GM21526 (cell line): ENCODE data around the gene LSAMP.

ENCODE experiments used
- ATAC-seq: cut with Tn5 transposase; IDR thresholded peaks from one replicate; pipeline ENCODE4 v1.9.1; 2021; ENCODE audit warnings: moderate library complexity; ENCODE audit not compliant: unreplicated experiment, low FRiP score

LSAMP gene

GRCh38 chr3:116445311-116445841 lies at the start of gene LSAMP:
Gene LSAMP (minus strand): TSS chr3:116445487.
- no peak for ATAC-seq

DNA sequence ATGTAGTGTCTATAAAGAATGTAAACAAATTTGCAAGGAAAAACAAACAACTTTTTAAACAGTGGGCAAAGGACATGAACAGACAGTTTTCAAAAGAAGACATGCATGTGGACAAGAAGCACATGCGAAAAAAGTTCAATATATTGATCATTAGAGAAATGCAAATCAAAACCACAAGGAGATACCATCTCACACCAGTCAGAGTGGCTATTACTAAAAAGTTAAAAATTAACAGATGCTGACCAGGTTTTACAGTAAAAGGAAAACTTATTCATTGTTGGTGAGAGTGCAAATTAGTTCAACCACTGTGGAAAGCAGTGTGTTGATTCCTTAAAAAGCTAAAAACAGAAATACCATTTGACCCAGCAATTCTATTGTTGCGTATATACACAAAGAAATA lies 47.1 kb upstream of the LSAMP start:
- ATAC-seq, result no peak

DNA sequence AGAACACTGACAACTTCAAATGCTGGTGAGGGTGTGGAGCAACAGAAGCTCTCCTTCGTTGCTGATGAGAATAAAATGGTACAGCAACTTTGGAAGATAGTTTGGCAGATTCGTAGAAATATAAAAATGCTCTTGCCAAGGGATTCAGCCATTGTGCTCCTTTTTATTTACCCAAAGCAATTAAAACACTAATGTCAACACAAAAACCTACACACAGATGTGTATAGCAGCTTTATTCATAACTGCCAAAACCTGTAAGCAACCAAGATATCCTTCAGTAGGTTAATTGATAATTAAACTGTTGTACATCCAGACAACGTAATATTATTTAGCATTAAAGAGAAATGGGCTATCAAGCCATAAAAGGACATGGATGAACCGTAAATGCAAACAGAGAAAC lies 37.8 kb upstream of the LSAMP start:
- ATAC-seq, result no peak

- ATAC-seq, result no peak
Measured at GRCh38 chr3:116476691-116477090, 31.4 kb upstream of the LSAMP start.

DNA sequence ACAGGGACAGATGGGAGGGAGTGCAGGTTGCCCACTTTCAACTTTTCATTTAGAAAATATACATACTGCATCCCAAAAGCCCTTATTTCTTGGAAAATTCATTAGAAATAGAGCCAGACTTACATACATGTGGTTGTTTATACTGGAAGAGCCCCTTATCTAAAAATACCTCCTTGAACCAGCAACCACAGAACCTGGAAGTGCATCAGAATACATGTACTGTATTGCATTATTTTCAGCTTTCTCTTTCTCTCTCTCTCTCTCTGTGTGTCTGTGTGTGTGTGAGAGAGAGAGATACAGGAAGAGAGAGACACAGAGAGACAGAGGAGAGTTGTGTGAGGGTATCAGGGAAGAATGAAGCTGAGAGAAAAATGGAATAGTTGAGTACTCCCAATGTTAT lies 29.5 kb upstream of the LSAMP start:
- no peak for ATAC-seq

DNA sequence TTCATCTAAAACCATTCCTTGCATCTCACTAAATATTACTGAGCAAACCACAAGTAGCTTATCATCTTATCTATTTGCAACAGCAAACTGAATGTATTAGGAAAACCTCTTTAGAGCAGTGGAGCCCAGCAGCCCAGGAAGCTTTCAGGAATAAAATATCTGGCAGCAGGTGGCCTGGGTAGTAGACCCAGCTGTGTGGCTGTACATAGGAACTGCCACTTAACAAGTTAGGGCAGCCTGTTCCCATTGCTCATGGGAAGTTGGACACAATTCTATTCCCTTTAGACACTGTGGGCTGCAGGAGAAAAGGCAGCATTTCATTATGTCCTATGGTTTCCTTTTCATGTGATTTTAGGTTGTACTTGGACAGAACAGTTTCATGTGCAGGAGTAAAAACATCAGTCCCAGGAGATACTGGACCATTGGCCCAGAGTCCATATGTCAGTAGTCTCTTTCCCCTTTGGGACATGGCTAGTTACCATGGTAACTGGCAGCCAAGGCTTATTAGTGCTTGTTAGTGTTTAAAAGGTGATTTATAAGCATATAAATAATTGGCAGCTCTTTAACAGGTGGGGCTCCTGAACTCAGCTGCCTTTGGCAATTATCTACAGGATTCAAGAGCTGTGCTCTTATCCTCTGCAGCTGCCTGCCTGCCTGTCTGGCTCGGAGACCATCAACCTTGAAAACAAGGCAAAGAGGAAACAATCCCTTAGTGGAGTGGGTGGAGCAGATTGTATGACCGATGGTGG lies 28.9 kb upstream of the LSAMP start:
- ATAC-seq, result no peak

DNA sequence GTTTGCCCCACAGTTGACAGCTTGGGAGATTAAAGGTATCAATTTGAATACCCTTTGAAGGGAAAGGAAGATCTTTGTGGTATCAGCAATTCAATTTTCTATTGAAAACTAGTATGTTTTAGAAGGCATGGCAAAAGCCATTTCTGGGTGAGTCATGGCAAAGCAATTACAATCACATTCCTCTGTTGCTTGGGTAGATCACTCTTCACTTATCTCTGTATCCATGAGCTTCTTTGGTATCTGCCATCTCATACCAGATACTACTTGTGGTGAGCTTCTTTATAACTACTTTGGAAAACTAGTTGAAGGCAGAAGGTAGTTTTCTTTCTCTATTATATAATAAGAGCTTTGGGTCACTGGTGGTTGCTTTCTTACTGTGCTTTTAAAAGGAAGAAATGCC lies 28.3 kb upstream of the LSAMP start:
- ATAC-seq, result no peak

DNA sequence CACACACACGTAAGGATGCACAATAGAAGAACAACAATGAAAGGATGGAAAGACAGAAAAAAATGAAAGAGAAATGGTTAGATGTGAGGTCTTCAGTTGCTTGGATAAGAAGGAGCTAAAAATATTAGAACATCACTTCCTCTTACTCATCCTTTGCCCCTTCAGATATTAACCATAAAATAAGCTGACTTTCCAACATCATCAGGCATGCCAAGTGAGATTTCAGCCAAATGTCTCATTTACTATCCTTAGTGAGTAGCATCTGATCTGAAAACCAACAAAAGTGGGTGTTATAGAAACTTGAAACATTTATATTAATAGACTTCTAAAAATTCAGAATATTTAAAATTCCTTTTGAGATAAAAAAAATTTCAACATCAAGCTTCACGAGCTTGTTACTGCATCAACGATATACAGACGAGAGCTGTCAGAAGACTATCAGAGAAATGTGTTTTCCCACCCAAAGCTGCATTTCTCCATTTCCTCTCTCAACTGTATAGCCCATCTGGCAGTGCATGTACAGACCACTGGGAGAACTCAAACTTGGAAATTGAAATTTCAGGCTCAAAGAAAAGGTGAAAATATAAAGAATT lies 25.4 kb upstream of the LSAMP start:
- ATAC-seq, result no peak

DNA sequence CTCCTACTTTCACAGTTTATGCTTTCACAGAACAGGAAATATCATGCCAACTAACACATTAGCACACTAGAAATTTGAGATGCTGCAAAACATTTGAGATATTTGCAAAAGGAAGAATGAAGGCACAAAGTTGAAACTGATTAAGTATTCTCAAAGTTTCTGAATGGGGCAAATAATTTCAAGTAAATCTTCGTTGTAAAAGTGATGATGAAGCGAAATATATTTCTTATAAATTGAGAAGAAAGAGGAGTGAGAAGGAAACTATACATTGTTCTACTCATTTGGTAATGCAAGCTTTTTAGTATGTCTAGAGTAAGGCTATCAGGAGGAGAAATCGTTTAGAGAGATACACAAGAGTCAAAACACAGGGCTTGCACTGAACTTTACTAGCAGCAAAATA lies 24.3 kb upstream of the LSAMP start:
- no peak for ATAC-seq

- ATAC-seq, result no peak
Measured at GRCh38 chr3:116464276-116464798, 19.1 kb upstream of the LSAMP start.

- ATAC-seq, result no peak
Measured at GRCh38 chr3:116453666-116454346, 8.5 kb upstream of the LSAMP start.

- ATAC-seq, result no peak
Measured at GRCh38 chr3:116449546-116450350, 4.5 kb upstream of the LSAMP start.

DNA sequence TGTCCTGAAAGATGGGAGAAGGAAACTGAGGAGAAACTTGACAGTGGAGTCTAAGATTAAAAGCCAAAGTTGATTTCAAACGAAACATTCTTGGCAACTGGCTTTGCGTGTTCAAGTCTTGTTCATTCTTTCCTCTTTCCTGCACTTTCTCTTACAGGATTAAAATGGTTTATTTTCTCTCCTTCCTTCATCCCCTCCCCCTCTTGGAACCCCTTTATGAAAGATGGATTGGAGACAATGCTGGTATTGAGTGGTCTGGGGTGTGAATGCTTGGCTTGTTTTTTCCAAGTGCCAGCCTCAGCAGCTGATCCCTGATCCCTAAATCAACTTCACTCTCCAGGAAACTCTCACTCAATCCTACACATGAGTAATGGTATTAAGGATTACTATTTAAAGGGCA lies 703 bp upstream of the LSAMP start:
- ATAC-seq, result no peak

GRCh38 chr3:116444819-116445310 lies 422 bp downstream of the LSAMP start:
- no peak for ATAC-seq

- no peak for ATAC-seq
Measured at GRCh38 chr3:116444115-116444747, 1.1 kb downstream of the LSAMP start.

DNA sequence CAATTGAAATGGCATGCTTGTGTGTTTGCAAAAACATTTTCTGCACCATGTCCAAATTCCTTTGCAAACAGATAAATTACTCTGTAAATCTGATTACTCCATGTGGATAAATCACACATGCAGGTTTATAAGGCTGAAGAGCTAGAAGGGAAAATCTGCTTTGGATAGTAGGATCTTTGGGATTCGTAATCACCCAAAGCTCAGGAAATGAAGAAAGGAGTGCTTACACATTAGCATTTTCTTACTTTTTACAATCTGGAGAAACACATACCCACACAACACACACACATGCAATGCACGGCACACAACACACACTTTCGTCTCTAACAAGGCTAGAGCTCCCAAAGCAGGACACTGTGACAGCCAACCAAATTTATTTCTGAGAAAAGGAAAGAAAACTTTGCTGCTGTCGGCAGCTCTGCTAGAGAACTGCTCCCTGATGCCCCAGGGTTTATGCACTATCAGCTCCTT lies 2.1 kb downstream of the LSAMP start:
- ATAC-seq, result no peak

DNA sequence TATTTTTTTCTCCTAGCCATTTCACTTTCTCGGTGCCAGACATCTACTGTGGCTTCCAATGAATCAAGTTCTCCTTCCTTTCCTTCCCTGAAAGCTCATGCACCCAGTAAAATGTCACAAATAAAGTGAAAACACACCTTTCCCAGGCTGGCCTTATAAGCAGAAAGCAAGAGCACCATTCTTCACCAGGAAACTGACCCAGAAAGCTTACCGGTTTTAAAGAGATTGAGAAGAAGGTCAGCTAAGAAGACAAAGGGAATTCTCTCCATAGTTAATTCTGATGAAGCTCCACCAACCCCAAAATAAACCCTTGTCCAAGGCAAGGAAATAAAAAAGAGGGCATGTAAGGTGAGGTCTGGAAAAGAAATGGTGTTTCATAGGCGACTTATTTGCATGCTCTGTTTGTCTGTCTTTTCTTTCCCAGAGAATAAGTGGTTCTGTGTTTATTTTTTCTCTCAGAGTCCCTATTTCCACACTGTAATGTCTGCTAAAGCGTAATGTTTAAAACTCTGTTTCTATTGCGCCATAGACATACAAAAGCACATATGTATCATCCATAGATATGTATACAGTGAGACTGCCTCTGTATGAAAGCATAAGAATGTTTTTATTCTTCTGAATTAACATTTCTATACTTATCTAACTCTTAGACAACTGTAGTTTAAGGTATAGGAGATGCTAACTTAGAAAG lies 2.8 kb downstream of the LSAMP start:
- ATAC-seq, result no peak

DNA sequence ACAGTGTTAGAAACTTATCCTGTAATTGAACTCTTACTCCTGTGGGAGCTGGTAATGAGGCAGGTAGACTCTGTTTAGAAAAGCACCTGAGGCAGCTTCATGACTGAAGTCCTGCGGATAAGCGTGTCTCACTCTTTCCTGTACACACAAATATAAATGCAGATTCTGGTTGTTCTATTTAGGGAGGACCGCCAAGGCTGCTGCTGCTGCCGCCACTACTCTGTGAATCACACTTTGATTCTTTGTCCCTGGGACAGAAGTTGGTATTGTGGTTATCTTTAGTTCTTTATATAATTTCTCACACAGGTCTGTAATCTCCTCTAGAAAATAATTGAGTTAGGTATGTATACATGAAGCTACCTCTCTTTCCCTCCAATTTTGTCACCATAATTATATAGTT lies 3.6 kb downstream of the LSAMP start:
- no peak for ATAC-seq

DNA sequence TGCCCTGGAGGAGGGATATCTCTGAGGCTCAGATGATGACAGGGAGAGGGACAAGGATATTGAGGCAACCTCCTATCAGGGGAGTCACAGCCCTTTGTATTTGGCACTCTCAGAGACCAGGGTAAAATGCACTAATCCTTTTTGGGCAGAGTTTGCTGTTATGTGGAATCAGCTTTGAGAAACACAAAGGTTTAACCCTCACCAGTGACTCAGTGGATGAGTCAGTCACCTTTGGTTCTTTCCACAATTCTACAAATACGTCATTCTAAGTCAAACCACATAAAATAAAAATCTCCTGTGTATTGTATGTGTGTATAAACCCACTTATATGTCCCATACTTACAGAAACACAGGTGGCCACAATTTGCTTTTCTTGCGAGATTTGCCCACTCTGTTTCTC lies 5.1 kb downstream of the LSAMP start:
- ATAC-seq, result no peak
